Keratinocyte (primary cell): ENCODE results near the gene DNAH10.

Experiments used
- EZH2 ChIP-seq: IDR thresholded peaks from one replicate; pipeline ENCODE4 v1.6.1; 2012; ENCODE audit warnings: inconsistent platforms, mild to moderate bottlenecking, low read length, moderate library complexity
- TF ChIP-seq, protein P1 (sequence below), 3 experiments: IDR thresholded peaks in 1 of 3; conservative IDR thresholded peaks in 1 of 3; optimal IDR thresholded peaks in 1 of 3; 2 replicates in 2 of 3; 3 replicates in 1 of 3; pipeline versions ENCODE3 to v1.5.1; 2011; ENCODE audit warnings: low read length in 3 of 3, mild to moderate bottlenecking in 3 of 3, moderate library complexity in 2 of 3, control low read depth in 1 of 3, inconsistent platforms in 1 of 3; ENCODE audit not compliant: insufficient read depth in 2 of 3; ENCODE audit errors: extremely low read depth in 1 of 3

DNA sequence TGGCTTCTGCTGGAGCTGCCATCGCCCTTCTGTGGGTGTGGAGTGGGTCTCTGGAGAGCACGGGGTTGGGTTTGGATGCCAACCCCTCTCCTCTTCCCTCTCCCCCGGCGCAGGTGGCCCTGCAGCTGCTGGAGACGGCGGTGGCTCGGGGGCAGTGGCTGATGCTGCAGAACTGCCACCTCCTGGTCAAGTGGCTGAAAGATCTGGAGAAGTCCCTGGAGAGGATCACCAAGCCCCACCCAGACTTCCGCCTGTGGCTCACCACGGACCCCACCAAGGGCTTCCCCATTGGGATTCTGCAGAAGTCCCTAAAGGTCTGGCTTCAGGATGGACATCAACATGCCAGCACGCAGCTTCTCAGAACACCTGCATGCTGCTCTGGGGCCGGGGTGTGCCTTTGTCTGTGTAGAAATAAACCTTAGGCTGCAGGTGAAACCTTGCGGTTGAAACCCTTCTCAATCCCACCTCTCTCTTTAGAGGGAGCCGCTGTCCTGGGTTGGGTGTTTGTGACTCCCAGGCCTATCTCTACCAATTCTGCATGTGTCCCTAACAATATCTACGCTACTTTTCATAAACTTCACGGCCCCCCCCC is 166.3 kb downstream of the DNAH10 start:
- no peak for TF ChIP-seq EZH2
- TF ChIP-seq, protein P1, sequence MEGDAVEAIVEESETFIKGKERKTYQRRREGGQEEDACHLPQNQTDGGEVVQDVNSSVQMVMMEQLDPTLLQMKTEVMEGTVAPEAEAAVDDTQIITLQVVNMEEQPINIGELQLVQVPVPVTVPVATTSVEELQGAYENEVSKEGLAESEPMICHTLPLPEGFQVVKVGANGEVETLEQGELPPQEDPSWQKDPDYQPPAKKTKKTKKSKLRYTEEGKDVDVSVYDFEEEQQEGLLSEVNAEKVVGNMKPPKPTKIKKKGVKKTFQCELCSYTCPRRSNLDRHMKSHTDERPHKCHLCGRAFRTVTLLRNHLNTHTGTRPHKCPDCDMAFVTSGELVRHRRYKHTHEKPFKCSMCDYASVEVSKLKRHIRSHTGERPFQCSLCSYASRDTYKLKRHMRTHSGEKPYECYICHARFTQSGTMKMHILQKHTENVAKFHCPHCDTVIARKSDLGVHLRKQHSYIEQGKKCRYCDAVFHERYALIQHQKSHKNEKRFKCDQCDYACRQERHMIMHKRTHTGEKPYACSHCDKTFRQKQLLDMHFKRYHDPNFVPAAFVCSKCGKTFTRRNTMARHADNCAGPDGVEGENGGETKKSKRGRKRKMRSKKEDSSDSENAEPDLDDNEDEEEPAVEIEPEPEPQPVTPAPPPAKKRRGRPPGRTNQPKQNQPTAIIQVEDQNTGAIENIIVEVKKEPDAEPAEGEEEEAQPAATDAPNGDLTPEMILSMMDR (optimal IDR thresholded peaks at IDR 0.05 in 1 of 3, IDR thresholded peaks at IDR 0.05 in 1 of 3, conservative IDR thresholded peaks at IDR 0.05 in 1 of 3; ENCODE audit: extremely low read depth in 1 of 3, insufficient read depth in 2 of 3, low read length in 3 of 3) = no peak
